GM19238 (cell line): ENCODE results near the gene FUT1.
"Not testable (repeated sequence)": the region's sequence is repeated elsewhere in the genome, so short reads cannot be mapped to it uniquely, and the experiment has no call there.

Source experiments
- DNase-seq: peaks from one replicate; pipeline ENCODE4 v3.0.0; 2011; ENCODE audit warnings: low spot score; ENCODE audit not compliant: insufficient read length

The FUT1 gene

DNA sequence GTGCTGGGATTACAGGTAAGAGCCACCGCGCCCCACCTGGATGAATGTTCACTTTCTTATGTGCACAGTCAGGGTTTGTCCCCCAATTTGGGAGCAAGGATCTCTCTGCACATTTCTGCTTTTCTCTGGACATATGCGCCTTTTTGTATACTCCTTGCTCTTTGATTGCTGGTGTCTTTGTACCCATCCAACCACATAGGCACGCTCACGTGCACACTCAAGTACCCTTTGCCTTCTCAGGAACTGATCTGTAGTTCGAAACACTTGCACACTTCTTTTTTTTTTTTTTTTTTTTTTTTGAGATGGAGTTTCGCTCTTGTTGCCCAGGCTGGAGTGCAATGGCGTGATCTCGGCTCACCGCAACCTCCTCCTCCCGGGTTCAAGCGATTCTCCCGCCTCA lies 34.3 kb downstream of the FUT1 start:
- DNase-seq: not testable (repeated sequence)

DNA sequence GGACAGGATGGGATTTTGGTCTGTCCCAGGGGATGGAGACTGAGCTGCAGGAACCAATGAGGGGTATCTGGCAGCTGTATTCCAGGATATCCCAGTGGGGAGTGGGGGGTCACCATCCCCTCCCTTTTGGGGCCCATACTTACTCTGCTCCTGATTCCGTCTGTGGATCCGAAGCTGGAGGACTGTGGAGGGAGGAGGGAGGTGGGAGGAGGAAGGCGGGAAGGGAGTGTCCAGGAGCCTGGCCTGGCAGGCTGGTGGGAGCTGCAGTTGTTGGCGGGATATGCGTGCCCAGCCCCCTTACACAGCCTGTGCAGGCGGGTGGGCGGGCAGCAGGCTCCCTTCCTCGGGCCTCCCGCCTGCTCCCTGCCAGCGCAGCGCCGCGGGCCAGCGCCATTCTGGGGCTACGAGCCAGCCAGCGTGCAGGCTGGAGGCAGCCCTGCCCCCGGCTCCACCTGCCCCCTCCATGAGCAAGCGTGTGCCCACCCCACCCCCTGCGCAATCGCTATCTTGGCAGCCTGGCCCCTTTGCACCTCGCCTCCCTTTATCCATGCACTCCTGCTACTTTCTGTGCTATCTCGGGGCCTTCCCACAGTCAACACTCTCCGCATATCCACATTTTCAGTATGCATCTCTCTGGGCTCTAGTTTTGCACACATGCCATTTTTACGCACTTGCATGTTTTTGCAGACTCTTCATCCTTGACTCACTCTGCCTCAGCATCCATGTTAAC lies 35.7 kb downstream of the FUT1 start:
- no peak for DNase-seq

DNA sequence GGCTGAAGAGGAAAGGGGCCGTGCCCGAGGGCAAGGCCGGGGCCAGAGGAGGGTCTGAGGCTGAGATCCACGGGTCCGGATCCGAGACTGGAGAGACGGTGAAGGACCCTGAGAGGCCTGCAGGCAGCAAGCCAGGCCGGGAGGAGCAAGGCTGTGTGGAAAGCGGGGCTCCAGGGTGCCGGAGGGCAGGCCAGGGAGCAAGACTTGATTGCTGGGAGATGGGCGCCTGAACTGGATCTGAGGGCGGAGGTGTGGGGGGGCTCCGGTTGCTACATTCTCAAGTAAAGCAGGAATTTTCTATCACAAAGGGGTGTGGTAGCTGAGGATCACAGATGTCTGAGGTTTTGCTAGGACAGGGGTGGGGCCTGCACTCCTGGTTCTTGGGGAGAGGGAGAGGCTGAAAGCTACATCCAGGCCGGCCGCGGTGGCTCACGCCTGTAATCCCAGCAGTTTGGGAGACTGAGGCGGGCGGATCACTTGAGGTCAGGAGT lies 36.7 kb downstream of the FUT1 start:
- DNase-seq: no peak

DNA sequence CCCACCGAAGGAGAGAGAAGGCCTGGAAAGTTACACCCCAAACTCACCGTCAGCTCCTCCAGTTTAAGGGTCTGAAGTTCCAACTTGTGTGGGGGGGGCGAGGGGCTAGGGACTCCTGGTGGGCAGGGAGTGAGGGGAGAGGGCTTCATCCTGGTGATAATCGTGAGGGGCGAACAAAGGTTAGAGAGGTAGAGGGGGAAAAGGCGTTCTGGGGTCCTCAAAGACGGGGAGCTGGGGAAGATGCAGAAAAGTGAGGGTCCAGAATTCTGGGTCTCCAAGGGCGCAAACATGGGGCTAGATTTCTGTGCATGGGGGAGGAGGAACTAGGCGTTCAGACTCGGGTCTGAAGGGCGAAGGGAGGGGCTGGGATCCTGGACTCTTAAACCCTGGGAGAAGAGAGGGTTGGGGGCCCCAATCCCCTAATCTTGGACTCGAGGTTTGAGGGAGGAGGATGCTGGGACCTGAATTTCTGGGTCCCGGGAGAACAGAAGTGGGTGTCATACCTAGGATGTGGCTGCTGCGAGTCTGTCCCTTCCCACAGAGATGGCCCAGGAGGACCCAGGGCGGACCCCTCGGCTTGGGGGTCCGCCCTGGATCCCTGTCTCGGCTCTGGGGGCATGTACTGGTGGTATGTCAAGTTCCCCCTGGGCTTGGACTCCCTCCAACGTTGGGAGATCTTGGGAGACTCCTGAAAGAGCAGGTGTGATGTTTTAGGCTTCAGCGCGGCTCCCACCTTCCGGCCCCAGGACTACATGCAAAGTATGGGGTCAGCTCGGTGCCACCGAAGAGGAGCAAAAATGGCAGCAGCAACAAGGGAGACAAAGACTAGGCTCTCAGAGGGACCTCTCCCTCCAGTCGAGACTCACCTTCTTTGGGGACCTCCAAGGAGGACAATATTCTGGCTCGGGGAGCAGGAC lies 37.4 kb downstream of the FUT1 start:
- no peak for DNase-seq

- peak; percentile 99 for DNase-seq
These were observed 38.3 kb downstream of the FUT1 start for GRCh38 chr19:48713864-48714755.

DNA sequence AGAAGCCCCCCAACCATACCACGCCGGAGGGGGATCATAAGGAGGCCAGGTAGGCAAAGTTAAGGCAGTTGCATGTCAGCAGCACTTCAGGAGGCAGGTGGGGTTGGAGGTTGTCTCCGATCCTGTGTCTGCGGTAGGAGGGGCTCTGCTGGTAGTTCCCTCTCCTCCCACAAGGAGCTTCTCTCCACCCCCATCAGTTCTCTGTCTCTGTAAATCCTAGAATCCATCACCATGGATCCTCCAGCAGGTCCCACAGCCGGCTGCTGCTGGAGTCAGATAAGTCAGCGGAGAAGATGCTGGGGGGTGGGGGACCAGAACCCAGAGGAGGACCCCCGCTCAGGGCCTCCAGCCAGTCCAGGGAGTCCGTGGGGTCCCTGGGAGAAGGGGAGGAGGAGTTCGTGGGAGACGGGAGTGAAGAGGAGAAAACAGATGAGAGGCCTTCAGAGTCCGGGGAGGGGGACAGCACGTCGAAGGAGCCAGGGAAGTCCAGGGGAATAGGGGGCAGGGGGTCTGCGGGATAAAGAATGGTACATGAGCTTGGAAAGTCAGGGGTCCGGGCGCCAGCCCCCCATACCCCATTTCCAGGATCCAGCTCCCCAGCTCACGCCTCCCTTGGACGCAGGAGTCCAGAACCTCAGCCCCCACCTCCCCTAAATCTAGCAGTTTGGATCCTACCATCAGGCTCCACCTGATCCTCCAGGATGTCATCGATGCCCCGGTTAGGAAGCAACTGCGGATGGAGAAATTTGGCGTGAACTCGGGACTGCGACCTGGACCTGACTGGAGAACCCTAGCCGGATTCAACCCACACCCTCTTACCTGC lies 39.2 kb downstream of the FUT1 start:
- DNase-seq: no peak

DNA sequence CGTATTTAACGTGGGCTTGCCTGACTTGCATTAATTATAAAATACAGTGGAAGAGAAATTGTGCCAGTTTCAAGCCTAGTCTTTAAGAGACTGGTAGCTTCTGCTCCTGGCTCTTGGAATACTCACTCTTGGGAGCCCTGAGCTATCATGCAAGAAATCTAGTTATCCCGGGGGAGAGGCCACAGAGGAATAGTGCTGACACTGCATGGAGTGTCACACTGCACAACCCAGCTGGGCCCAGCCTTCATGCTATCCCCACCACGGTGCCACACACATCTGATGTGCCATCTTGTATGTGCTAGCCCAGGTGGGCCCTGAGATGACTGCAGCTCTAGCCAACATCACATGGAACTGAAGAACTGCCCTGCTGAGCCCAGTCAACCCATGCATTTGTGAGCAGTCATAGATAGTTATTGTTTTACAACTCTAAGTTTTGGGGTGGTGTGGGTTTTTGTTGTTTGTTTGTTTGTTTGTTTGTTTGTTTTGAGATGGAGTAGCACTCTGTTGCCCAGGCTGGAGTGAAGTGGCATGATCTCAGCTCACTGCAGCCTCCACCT lies 41.3 kb downstream of the FUT1 start:
- no peak for DNase-seq

DNA sequence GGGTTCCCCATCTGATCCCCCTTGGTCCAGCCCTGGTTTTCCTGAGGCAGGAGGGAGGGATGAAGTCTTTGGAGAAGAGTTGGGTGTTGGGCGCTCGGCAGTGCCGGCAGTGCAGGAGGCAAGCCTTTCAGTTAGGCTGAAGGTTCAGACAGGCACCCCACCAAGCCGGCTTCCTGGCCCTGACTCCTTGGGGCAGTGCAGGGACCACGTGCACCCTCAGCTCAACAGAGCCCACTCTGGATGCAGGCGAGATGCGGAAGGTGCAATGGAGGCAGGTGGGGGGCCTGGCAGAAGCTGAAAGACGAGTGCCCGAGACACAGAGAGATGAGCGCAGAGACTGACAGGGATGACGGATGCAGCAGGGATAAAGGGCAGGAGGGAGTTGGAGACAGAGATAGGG lies 44.0 kb downstream of the FUT1 start:
- no peak for DNase-seq

DNA sequence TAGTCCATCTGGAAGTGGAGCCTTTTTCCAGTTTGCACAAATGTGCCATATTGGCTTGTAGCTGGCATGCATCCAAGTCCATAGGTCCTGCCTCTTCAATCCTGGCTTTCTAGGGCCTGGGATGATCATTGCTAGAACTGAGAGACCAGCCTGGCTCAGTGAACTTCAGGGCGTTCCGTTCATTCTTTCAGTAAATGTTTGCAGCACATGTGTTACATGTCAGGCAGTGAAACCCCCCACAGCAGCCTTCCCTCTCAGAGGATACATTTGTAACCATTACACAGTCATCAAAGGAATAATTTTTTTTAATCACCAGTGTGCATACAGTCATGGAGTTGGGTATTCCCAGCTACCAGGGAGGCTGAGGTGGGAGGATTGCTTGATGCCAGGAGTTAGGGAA lies 47.0 kb downstream of the FUT1 start:
- DNase-seq: no peak

GRCh38 chr19:48703316-48703715 lies 49.1 kb downstream of the FUT1 start:
- DNase-seq: no peak

DNA sequence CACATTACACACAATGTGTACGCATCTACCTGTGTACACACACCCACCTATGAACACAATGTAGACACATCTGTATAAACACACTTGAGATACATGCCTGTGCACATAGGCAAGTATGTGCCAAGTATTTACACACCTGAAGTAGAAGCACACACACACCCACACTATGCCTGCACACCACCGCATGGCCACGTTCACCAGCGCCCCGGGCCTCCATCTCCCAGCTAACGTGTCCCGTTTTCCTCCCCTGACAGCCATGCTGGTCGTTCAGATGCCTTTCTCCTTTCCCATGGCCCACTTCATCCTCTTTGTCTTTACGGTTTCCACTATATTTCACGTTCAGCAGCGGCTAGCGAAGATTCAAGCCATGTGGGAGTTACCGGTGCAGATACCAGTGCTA lies 49.7 kb downstream of the FUT1 start:
- DNase-seq: no peak

DNA sequence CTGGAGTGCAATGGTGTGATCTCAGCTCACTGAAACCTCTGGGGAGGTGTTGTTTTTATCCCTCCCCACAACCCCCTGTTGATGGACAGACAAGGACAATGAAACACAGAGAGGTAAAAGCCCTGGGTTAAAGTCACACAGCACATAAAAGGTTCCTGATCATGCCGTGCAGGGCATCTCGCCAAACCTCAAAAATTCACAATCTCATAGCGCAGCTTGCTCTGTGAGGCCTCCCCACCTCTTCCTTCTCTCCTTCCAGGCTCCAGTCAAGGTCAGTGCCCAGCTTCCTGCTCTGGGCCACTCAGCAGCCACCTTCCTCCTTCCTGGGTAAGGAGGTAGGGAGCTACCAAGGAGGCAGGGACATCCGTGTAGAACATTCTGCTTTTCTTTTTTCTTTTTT lies 54.4 kb downstream of the FUT1 start:
- DNase-seq: no peak
